ENCODE measurements around the gene CNKSR3.

CNKSR3 gene

GRCh38 chr6:154529957-154530356 is 19.5 kb upstream of the CNKSR3 start:
- H3K4me3 ChIP-seq (ENCODE audit: low read depth, low read length): no peak overlapping the region
- no peak for DNase-seq (ENCODE audit: low read depth)
- no peak for TF ChIP-seq CTCF (IDR thresholded peaks at IDR 0.05; ENCODE audit: low read depth, low read length, missing control alignments)

- TF ChIP-seq CTCF (IDR thresholded peaks at IDR 0.05; ENCODE audit: low read depth, low read length, missing control alignments): no peak
- no peak for DNase-seq (ENCODE audit: low read depth)
- no peak overlapping the region for H3K4me3 ChIP-seq (ENCODE audit: low read depth, low read length)
Measured at GRCh38 chr6:154528310-154528915, 17.9 kb upstream of the CNKSR3 start.

DNA sequence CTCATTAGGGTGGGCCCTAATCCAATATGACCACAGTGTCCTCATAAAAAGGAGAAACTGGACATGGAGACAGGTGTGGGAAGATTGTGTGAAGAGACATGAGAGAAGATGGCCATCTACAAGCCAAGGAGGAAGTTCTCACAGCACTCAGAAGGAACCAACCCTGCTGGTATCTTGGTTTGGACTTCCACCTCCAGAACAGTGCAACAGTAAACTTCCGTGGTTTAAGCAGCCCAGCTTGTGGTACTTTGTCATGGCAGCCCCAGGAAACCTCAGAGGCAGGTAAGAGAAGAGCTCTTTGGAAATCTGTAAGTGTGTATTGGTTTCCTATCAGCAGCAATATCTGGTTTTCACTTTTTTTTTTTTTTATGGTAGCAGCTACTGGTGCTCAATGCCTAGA is 16.5 kb upstream of the CNKSR3 start:
- TF ChIP-seq CTCF (IDR thresholded peaks at IDR 0.05; ENCODE audit: low read depth, low read length, missing control alignments): no peak
- no peak for DNase-seq (ENCODE audit: low read depth)
- H3K4me3 ChIP-seq (ENCODE audit: low read depth, low read length): no peak overlapping the region

- H3K4me3 ChIP-seq (ENCODE audit: low read depth, low read length): no peak overlapping the region
- TF ChIP-seq CTCF (IDR thresholded peaks at IDR 0.05; ENCODE audit: low read depth, low read length, missing control alignments): no peak
- DNase-seq (ENCODE audit: low read depth): no peak
Measured at GRCh38 chr6:154522576-154522975, 12.1 kb upstream of the CNKSR3 start.

DNA sequence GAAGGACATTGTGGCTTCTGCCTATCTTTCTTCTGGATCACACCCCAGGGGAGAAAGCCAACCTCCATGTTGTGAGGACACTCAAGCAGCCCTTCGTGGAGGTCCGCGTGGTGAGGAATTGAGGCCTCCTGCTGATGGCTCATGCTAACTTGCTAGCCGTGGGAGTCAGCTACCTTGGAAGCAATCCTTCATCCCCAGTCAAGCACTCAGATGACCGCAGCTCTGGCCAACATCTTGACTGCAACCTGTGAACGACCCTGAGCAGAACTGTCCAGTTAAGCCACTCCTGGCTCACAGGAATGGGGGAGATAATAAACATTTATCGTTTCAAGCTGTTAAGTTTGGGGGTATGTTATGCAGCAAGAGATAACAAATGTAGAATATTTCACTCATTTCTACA is 10.9 kb upstream of the CNKSR3 start:
- H3K4me3 ChIP-seq (ENCODE audit: low read depth, low read length): no peak overlapping the region
- TF ChIP-seq CTCF (IDR thresholded peaks at IDR 0.05; ENCODE audit: low read depth, low read length, missing control alignments): no peak
- DNase-seq (ENCODE audit: low read depth): no peak

- no peak for DNase-seq (ENCODE audit: low read depth)
- no peak overlapping the region for H3K4me3 ChIP-seq (ENCODE audit: low read depth, low read length)
- no peak for TF ChIP-seq CTCF (IDR thresholded peaks at IDR 0.05; ENCODE audit: low read depth, low read length, missing control alignments)
Measured at GRCh38 chr6:154520280-154520679, 9.8 kb upstream of the CNKSR3 start.

DNA sequence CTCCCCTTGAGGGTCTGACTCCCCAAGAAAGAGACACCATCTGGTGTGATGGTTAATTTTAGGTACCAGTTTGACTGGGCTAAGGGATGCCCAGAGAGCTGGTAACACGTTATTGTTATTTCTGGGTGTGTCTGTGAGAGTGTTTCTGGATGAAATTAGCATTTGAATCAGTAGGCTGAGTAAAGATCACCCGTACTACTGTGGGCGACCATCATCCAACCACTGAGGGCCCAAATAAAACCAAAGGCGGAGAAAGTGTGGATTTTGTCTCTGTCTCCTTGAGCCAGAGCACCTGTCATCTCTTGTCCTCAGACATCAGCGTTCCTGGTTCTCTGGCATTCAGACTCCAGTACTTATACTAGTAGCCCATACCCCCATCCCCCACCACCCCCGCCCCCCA is 7.9 kb upstream of the CNKSR3 start:
- DNase-seq (ENCODE audit: low read depth): no peak
- no peak for TF ChIP-seq CTCF (IDR thresholded peaks at IDR 0.05; ENCODE audit: low read depth, low read length, missing control alignments)
- no peak overlapping the region for H3K4me3 ChIP-seq (ENCODE audit: low read depth, low read length)
